ENCODE measurements around the gene TNC. TPM values are rescaled to one million over a fixed set of nuclear protein-coding genes. Genes with fewer than 3 reads are reported as not detected.

TNC gene
- total and polyA plus RNA-seq, 10 of the 15 experiments (the other 5 are each of a cell fraction or from before 2014, with no cell fraction given) = 0.05 to 4.2 (median 0.14) TPM

DNA sequence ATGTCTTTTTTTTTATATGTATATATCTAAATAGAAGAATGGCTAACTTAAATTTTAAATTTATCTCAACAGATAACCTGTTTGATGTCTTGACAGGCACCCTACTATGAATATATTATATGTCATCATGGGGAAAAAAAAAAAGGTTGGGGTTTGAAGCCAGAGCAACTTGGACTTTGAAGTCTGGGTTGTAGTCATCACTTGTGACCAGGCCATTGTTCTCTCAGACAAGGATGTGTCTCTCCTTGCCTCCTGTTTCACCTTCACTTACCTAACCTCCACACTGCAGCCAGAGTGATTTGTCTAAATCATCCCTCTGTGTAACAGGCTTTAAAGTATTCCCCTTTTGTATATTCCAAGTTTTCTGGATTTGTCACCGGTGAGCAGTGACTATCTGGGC, 130.8 kb downstream of the TNC start:
- H3K9me3 ChIP-seq (replicated peaks; ENCODE audit: control insufficient read depth, insufficient read depth, low read length) = no peaks in the 10 kb centered on the region
- SMC1A ChIA-PET (ENCODE audit: uncharacterized antibody, unreplicated experiment) = interaction anchor here (1.1 to 7.7 kb wide), 4 partner anchors 10 to 23 kb away, joined by 4 to 49 read pairs (median 36); no protein-coding TSS in a partner anchor
- no peak for ATAC-seq
- POLR2A ChIA-PET = interaction anchor here (1.4 kb wide), 1 partner anchor 9 kb away, joined by 3 read pairs; no protein-coding TSS in a partner anchor
- H3K4me1 ChIP-seq (ENCODE audit: control insufficient read depth, insufficient read depth, low read length) = 0 out of 2 replicates have a peak, but pooled peaks cover 3% of the 10 kb centered on the region
- CTCF ChIA-PET = no interaction called here
- no peaks in the 10 kb centered on the region for H3K79me2 ChIP-seq (ENCODE audit: control insufficient read depth, insufficient read depth, low read length)
- no peak for FAIRE-seq
- RAD21 ChIA-PET (ENCODE audit: unreplicated experiment) = interaction anchor here (1.5 kb wide), 1 partner anchor 63 kb away, joined by 3 read pairs; no protein-coding TSS in a partner anchor
- H3K9ac ChIP-seq (ENCODE audit: control insufficient read depth, insufficient read depth, low read length) = no peak overlapping the region
- H3K27ac ChIP-seq (ENCODE audit: control insufficient read depth, insufficient read depth) = no peak overlapping the region
- H3K27me3 ChIP-seq (replicated peaks in 1 of 2; ENCODE audit: control insufficient read depth in 2 of 2, insufficient read depth in 2 of 2, low read length in 1 of 2) = no peaks in the 10 kb centered on the region; a peak in 1 of 4 replicates
- no TSS peak for BruUV-seq (replicated peaks)
- intact Hi-C loops (cut with micrococcal nuclease; ENCODE audit: unreplicated experiment) = no loop called here
- 15% methylated on average over 1 of the region's 1 CpG for WGBS (ENCODE audit: insufficient coverage, insufficient replicate concordance, low lambda C conversion rate, missing lambda C conversion rate)
- DNase-seq (ENCODE audit: low read depth, low spot score) = no peak
- no peak overlapping the region for H3K4me3 ChIP-seq
- H3K4me2 ChIP-seq (ENCODE audit: control insufficient read depth, insufficient read depth) = no peak overlapping the region
- no peaks in the 10 kb centered on the region for H4K20me1 ChIP-seq (ENCODE audit: control insufficient read depth, insufficient read depth)
- no peaks in the 10 kb centered on the region for H3K36me3 ChIP-seq (ENCODE audit: control insufficient read depth in 2 of 2, insufficient read depth in 2 of 2, low read length in 1 of 2)
- TF ChIP-seq RBBP5 (conservative IDR thresholded peaks at IDR 0.05) = no peak
- TF ChIP-seq RAD51 (IDR thresholded peaks at IDR 0.05) = no peak
- no peak for TF ChIP-seq WRNIP1 (IDR thresholded peaks at IDR 0.05; ENCODE audit: borderline replicate concordance, low read depth, low read length)
- no peak for TF ChIP-seq TAF1 (IDR thresholded peaks at IDR 0.05; ENCODE audit: borderline replicate concordance, low read depth, low read length)
- TF ChIP-seq CEBPB (IDR thresholded peaks at IDR 0.05; ENCODE audit: borderline replicate concordance in 1 of 2, low read depth in 2 of 2, low read length in 2 of 2) = no peak
- TF ChIP-seq, protein P1, sequence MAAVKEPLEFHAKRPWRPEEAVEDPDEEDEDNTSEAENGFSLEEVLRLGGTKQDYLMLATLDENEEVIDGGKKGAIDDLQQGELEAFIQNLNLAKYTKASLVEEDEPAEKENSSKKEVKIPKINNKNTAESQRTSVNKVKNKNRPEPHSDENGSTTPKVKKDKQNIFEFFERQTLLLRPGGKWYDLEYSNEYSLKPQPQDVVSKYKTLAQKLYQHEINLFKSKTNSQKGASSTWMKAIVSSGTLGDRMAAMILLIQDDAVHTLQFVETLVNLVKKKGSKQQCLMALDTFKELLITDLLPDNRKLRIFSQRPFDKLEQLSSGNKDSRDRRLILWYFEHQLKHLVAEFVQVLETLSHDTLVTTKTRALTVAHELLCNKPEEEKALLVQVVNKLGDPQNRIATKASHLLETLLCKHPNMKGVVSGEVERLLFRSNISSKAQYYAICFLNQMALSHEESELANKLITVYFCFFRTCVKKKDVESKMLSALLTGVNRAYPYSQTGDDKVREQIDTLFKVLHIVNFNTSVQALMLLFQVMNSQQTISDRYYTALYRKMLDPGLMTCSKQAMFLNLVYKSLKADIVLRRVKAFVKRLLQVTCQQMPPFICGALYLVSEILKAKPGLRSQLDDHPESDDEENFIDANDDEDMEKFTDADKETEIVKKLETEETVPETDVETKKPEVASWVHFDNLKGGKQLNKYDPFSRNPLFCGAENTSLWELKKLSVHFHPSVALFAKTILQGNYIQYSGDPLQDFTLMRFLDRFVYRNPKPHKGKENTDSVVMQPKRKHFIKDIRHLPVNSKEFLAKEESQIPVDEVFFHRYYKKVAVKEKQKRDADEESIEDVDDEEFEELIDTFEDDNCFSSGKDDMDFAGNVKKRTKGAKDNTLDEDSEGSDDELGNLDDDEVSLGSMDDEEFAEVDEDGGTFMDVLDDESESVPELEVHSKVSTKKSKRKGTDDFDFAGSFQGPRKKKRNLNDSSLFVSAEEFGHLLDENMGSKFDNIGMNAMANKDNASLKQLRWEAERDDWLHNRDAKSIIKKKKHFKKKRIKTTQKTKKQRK (IDR thresholded peaks at IDR 0.05; ENCODE audit: low read depth, low read length) = no peak
- no peak for TF ChIP-seq CBFB (IDR thresholded peaks at IDR 0.05; ENCODE audit: low read depth)
- no peak for TF ChIP-seq EZH2 (IDR thresholded peaks at IDR 0.05; ENCODE audit: borderline replicate concordance, control insufficient read depth, low read depth, low read length)
- TF ChIP-seq SREBF2 (IDR thresholded peaks at IDR 0.05; ENCODE audit: low read length) = no peak
- TF ChIP-seq SUPT20H (IDR thresholded peaks at IDR 0.05; ENCODE audit: borderline replicate concordance, control insufficient read depth, low read depth, low read length) = no peak
- in situ Hi-C loops (cut with MboI) = no loop called here
- H2AFZ ChIP-seq (ENCODE audit: control insufficient read depth, low read depth, low read length) = no peak overlapping the region
